H1 (cell line): ENCODE measurements around the gene GFI1B. TPM values are rescaled to one million over a fixed set of nuclear protein-coding genes. Genes with fewer than 3 reads are reported as not detected.

Source experiments
- ASH2L ChIP-seq: fragments of 200-600, 300-600 bp; sonication (generic); IDR thresholded peaks from one replicate; pipeline ENCODE4 v1.7.1; 2017; ENCODE audit warnings: low read length
- BRCA1 ChIP-seq: IDR thresholded peaks from 2 replicates; pipeline ENCODE4 v1.6.1; 2012; ENCODE audit warnings: low read depth, low read length, improper control_type of control experiment
- CHD2 ChIP-seq: IDR thresholded peaks from 2 replicates; pipeline ENCODE4 v1.6.1; 2012; ENCODE audit warnings: low read length, improper control_type of control experiment
- EZH2 ChIP-seq: fragments of 200-600 bp; sonication (generic); IDR thresholded peaks from 2 replicates; pipeline ENCODE4 v1.7.1; 2012; ENCODE audit warnings: low read depth, mild to moderate bottlenecking, moderate library complexity, low read length, inconsistent platforms; ENCODE audit not compliant: severe bottlenecking
- GTF2F1 ChIP-seq: IDR thresholded peaks from 2 replicates; pipeline ENCODE4 v1.6.1; 2012; ENCODE audit warnings: low read depth, low read length, improper control_type of control experiment, borderline replicate concordance
- HDAC2 ChIP-seq, 2 experiments: fragments of 300-600 bp in 1 of 2; sonication (generic) in 1 of 2; IDR thresholded peaks; 2 replicates each; pipeline ENCODE4 v1.6.1; 2011 to 2012; ENCODE audit warnings: low read depth in 2 of 2, low read length in 2 of 2, mild to moderate bottlenecking in 2 of 2, moderate library complexity in 2 of 2, borderline replicate concordance in 1 of 2, inconsistent platforms in 1 of 2
- HDAC6 ChIP-seq: IDR thresholded peaks from one replicate; pipeline ENCODE4 v1.7.1; 2012; ENCODE audit warnings: low read depth, mild to moderate bottlenecking, inconsistent platforms, low read length, moderate library complexity
- KDM4A ChIP-seq: IDR thresholded peaks from one replicate; pipeline ENCODE4 v1.7.1; 2012; ENCODE audit warnings: low read depth, mild to moderate bottlenecking, moderate library complexity, low read length, inconsistent platforms; ENCODE audit not compliant: severe bottlenecking
- MAFK ChIP-seq: IDR thresholded peaks from 2 replicates; pipeline ENCODE4 v1.6.1; 2012; ENCODE audit warnings: low read depth, mild to moderate bottlenecking, improper control_type of control experiment, low read length
- NANOG ChIP-seq: IDR thresholded peaks from 2 replicates; pipeline ENCODE4 v1.6.1; 2011; ENCODE audit warnings: low read length, low read depth, mild to moderate bottlenecking, inconsistent platforms; ENCODE audit not compliant: insufficient read depth, poor library complexity, severe bottlenecking
- PHF8 ChIP-seq: fragments of 200-600 bp; sonication (generic); conservative IDR thresholded peaks from 2 replicates; pipeline ENCODE4 v1.7.1; 2012; ENCODE audit warnings: low read depth, mild to moderate bottlenecking, inconsistent platforms, low read length, moderate library complexity
- POLR2A ChIP-seq, 2 experiments: IDR thresholded peaks; 1 replicate in 1 of 2; 2 replicates in 1 of 2; pipeline ENCODE4 v1.6.1; 2011; ENCODE audit warnings: low read depth in 2 of 2, low read length in 2 of 2, mild to moderate bottlenecking in 2 of 2; ENCODE audit errors: control extremely low read depth in 1 of 2
- POLR2AphosphoS5 ChIP-seq: IDR thresholded peaks from 2 replicates; pipeline ENCODE4 v1.6.1; 2011; ENCODE audit warnings: low read depth, low read length
- RBBP5 ChIP-seq: IDR thresholded peaks from 2 replicates; pipeline ENCODE4 v1.7.1; 2012; ENCODE audit warnings: low read depth, mild to moderate bottlenecking, inconsistent platforms, low read length, moderate library complexity, borderline replicate concordance
- SAP30 ChIP-seq: fragments of 300-600 bp; sonication (generic); IDR thresholded peaks from 2 replicates; pipeline ENCODE4 v1.7.1; 2012; ENCODE audit warnings: low read length, moderate library complexity, mild to moderate bottlenecking, inconsistent platforms; ENCODE audit not compliant: insufficient read depth, insufficient replicate concordance
- SP1 ChIP-seq: IDR thresholded peaks from 2 replicates; pipeline ENCODE4 v1.6.1; 2011; ENCODE audit warnings: low read depth, low read length
- SP4 ChIP-seq: IDR thresholded peaks from 2 replicates; pipeline ENCODE4 v1.6.1; 2012; ENCODE audit warnings: low read length, inconsistent platforms
- SUZ12 ChIP-seq: fragments of 200-600 bp; sonication (generic); IDR thresholded peaks from 2 replicates; pipeline ENCODE4 v1.6.1; 2012; ENCODE audit warnings: mild to moderate bottlenecking, inconsistent platforms, low read length, moderate library complexity, mixed read lengths
- TAF1 ChIP-seq: IDR thresholded peaks from 2 replicates; pipeline ENCODE4 v1.6.1; 2011; ENCODE audit warnings: mild to moderate bottlenecking, low read depth, low read length
- TAF7 ChIP-seq: optimal IDR thresholded peaks from 2 replicates; pipeline ENCODE3; 2011; ENCODE audit warnings: low read depth, mild to moderate bottlenecking, inconsistent platforms, low read length, moderate library complexity, borderline replicate concordance
- USF2 ChIP-seq: IDR thresholded peaks from 2 replicates; pipeline ENCODE4 v1.6.1; 2011; ENCODE audit warnings: low read length, improper control_type of control experiment
- polyA plus RNA-seq, 7 experiments: library from polyadenylated mRNA; depleted of rRNA in 3 of 7; stranded (reverse) in 5 of 7; unstranded in 2 of 7; fragments of >200 nt in 5 of 7; fragments of 200-250 nt in 2 of 7; gene quantifications; 1 replicate in 5 of 7; 2 replicates in 1 of 7; 4 replicates in 1 of 7; pipeline versions ENCODE4 v1.2.1 to v1.2.3, GENCODE V29; 2011 to 2013; ENCODE audit warnings: missing spikeins in 2 of 7, mixed read lengths in 2 of 7
- total RNA-seq: library from RNA; stranded (reverse); fragmentation: NEBNext Ultra II Directional; extraction: Animal tissue kit (Norgen Biotek cat#: 25700); gene quantifications from 2 replicates; pipeline ENCODE4 v1.2.1, GENCODE V29; 2021
- TF ChIP-seq, protein P1 (sequence below): IDR thresholded peaks from 2 replicates; pipeline ENCODE4 v1.6.1; 2011; ENCODE audit warnings: low read depth, mild to moderate bottlenecking, low read length; ENCODE audit not compliant: insufficient read depth

GFI1B gene
- total and polyA plus RNA-seq, 2 of the 8 experiments (the other 6 are each of a cell fraction or from before 2014, with no cell fraction given), result 0.09 to 0.11 TPM

GRCh38 chr9:132944294-132945185 is 34.0 kb upstream of the GFI1B start, which contains the start of gene TSC1 (continued):
- TF ChIP-seq TAF7, result peak; percentile 98
- TF ChIP-seq GTF2F1, result peak; percentile 70; the same call in 1 of the 2 replicates
- TF ChIP-seq SUZ12, result no peak
- 0 out of 2 replicates have a peak, but pooled peaks have one; percentile 36 for TF ChIP-seq BRCA1
- peak; percentile 71 for TF ChIP-seq USF2
- TF ChIP-seq RBBP5, result 0 out of 2 replicates have a peak, but pooled peaks have one; percentile 64
- TF ChIP-seq EZH2, result no peak
- no peak for TF ChIP-seq NANOG
- TF ChIP-seq ASH2L, result peak; percentile 91
- TF ChIP-seq HDAC2 (IDR thresholded peaks at IDR 0.05; ENCODE audit: borderline replicate concordance in 1 of 2, low read depth in 2 of 2, low read length in 2 of 2), result peak in 1 of 2 experiments; percentile 62; a peak in 1 of 4 replicates
- peak; percentile 97 for TF ChIP-seq CHD2
- TF ChIP-seq POLR2AphosphoS5, result peak; percentile 84
- peak; percentile 76 for TF ChIP-seq PHF8
- no peak for TF ChIP-seq KDM4A
- peak; percentile 82 for TF ChIP-seq SAP30
- TF ChIP-seq MAFK, result no peak
- TF ChIP-seq, protein P1, sequence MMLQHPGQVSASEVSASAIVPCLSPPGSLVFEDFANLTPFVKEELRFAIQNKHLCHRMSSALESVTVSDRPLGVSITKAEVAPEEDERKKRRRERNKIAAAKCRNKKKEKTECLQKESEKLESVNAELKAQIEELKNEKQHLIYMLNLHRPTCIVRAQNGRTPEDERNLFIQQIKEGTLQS, result no peak
- TF ChIP-seq SP4, result peak; percentile 97
- no peak for TF ChIP-seq HDAC6
- TF ChIP-seq POLR2A (IDR thresholded peaks at IDR 0.05; ENCODE audit: control extremely low read depth in 1 of 2, low read depth in 2 of 2, low read length in 2 of 2), result peak; percentile 75 to 80
- peak; percentile 100 for TF ChIP-seq TAF1
- peak; percentile 88 for TF ChIP-seq SP1
